M059J (cell line): ENCODE data around the gene SDSL. TPM values are rescaled to one million over a fixed set of nuclear protein-coding genes. Genes with fewer than 3 reads are reported as not detected.

Experiments used
- DNase-seq: peaks from one replicate; pipeline ENCODE4 v3.0.0-alpha.2; 2012; ENCODE audit warnings: low read depth
- total RNA-seq: library from RNA; depleted of rRNA; stranded (reverse); fragments of >200 nt; shearing (Covaris generic); gene quantifications from 2 replicates; pipeline ENCODE4 v1.2.3, GENCODE V29; 2014; rRNA removed

Gene SDSL
- total RNA-seq, 1 experiment from 2014 or later: 6.7 TPM

DNA sequence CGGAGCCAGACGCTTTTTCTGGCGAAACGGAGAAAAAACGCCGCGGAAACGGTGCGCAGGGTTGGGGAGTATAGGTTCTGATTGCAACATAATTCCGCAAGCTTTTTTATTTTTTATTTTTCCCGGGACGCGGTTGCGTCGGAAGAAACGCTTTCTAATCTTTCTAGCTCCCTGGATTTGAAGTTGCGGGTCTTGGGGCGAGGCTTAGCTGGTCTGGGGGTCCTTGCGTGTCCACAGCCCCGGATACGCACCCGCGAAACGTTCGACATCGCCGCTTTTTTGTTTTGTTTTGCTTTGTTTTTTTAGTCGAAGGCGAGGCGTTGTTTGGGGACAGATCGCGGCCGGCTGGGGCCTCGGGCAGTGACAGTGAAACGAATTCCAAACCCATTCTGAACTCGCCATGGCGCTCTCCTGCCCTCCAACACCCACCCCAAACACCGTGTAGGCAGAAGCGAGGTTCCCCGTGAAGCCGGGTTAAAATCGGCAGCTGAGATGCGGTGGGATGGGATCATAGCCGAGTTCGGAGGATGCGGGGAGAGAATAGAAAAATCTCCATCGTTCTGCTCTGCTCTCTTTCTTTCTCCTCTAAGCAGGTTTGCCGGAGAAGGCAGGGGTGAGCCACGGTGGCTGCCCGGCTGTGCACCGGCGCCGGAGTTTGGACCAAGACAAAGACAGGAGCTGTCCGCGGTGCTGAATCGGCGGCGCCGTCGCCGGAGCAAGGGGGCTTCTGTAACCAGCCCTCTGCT, 57.6 kb downstream of the SDSL start:
- peak; percentile 23 for DNase-seq

DNA sequence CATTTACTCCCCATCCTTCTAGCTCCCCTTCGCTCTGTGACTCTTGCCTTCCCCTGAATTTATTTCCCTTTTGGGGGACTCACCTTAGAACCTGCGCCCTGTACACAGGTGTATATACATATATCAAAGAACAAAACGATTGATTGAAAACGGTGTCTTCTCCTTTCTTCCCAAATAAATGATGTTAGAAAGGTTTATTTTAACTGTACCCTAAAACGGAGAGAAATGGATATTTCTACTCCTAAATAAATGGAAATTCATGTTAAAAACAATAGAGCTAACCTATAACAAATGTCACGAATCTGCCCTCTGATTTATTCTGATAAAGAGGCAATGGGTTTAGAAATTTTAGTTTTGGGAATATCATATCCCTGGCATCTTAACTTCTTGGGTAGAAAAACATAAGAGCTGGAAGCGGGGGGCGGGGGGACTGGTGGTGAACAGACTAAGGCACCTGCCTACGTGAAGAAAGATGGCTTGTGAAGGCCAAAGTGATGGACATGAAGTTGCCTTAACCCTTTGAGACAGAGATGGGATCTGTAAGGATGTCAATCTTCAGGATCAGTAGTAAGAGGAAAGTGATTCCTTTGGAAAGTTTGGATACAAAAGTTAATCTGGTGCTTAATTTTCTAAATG, 58.3 kb downstream of the SDSL start:
- no peak for DNase-seq

GRCh38 chr12:113482334-113482733, 60.2 kb downstream of the SDSL start:
- DNase-seq: no peak

- no peak for DNase-seq
These were observed 63.1 kb downstream of the SDSL start for GRCh38 chr12:113485330-113485729.

GRCh38 chr12:113486722-113487121, 64.5 kb downstream of the SDSL start:
- no peak for DNase-seq

Other genes with a start within 250 kb of the SDSL start
- 21.3 and 43.1 TPM in 2 replicates for gene DDX54, start 236.9 kb upstream of the SDSL start, total RNA-seq
- gene RITA1, start 236.7 kb upstream of the SDSL start, total RNA-seq: 28.8 and 47.2 TPM in 2 replicates
- gene TPCN1, start 200.9 kb upstream of the SDSL start, total RNA-seq: 7.7 and 13.5 TPM in 2 replicates
- gene SLC8B1, start 87.3 kb upstream of the SDSL start, total RNA-seq: 8.0 and 12.8 TPM in 2 replicates
- gene PLBD2, start 63.8 kb upstream of the SDSL start, total RNA-seq: 14.3 and 22.8 TPM in 2 replicates
- gene SDS, start 18.5 kb upstream of the SDSL start, total RNA-seq: 0.05 and 0.10 TPM in 2 replicates
- 0.02 TPM in 1 of 2 replicates, not detected in the other for gene LHX5, start 49.5 kb downstream of the SDSL start, total RNA-seq